HG03135 (cell line): Measurements from ENCODE around the gene PYM1.
A peak's percentile ranks its signal among the peaks of the same experiment; 100 is the strongest.

Experiments used
- ATAC-seq: cut with Tn5 transposase; IDR thresholded peaks from one replicate; pipeline ENCODE4 v1.9.1; 2021; ENCODE audit warnings: mild to moderate bottlenecking, moderate library complexity; ENCODE audit not compliant: unreplicated experiment

The PYM1 gene

DNA sequence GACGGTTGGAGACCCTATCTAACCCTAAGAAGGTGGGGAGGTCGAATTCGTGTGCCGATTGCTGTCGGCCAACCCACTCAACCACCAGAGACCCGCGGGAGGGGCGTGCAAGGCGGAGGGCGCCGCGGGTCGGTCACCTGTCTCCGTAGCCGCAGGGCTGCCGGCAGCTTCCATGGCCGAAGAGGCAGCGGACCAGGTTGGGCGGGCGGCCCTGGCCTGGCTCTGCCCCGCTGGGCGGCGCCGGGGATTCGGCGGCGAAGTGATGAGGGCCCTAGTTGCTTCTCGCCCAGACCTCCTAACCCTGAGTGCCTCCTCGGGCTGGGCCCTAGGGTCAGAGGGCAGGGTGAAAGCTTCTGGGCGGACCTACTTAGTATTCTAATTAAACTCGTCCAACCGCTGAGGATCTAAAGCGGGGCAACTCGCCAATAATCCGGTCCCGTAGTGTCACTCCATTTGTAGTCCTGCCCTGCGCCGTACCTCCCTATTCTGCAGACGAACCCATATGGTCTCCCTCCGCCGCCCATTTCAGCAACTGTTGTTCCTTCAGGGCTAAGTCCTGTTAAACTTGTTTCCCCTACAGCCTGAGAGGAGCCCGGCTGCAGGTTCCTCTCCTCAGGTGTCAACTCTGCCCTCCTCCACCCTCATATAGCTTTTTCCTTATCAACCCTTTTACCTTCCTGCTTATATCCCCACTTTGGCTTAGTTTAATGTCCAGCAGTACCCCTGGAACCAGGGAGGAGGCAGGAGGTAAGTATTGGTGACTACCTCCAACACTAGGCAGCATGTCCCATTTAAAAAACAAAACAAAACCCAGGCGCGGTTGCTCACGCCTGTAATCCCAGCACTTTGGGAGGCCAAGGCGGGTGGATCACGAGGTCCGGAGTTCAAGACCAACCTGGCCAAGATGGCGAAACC lies at the start of gene PYM1:
TSS of gene PYM1 (minus strand) at position 307 of the 915 bp plus-strand sequence. CDS start at position 174, 133 bp downstream.
- ATAC-seq, result peak; percentile 37

DNA sequence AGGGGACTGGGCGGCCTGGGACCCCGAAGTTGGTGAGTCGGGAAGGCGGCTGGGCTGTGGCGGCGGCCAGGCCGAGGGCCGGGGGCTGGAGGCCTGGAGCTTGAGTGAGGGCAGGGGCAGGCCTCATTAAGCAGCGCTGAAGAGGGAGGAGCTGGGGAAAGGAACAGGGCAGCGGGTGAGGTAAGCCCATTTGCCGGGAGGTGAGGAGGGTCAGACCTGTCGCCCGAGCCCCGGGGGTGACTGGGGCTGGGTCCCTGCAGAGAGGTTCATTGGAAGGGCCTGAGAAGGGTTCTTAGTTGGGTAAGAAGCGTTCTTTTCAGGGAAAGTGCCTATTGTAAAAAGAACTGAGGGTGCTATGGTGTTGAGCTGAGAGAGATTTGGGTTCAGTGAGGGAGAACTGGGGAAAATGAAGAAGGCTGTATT lies 46.6 kb upstream of the PYM1 start:
- ATAC-seq, result peak; percentile 12

DNA sequence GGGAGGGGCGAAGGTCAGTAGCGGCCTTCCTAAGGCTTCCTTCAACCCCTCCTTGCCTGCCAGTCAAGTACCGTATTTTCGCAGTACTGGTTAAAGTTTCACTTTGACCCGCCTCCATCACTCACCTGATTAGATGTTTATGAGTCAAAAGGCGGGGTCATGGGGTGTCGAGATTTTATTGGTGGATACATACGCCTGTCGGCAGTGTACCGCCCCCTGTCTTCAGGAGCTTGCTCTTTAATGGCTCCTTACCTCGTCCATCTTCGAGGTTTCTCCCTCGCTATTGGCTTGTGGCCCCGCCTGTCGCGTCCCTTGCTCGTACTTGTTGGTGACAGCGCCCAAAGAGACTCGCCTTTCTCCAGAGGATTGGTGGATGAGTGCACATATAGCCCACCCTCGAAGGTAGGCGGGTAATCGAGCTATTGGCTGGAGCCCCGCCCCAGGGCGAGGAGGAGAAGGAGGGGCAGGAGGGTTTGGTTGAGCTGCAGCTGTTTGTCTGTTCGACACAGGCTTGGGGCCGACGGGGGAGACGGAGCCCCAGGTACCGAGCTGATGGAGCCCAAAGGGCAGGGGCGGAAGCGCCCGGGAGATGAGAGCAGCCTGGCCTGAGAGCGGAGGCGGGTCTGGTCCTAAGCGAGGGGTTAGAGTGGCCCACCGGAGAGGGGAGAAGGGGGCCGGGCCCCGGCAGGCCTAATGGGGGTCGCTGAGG lies 46.1 kb upstream of the PYM1 start, which contains the start of gene RAB5B:
TSS of gene RAB5B (plus strand) at position 480 of the 709 bp plus-strand sequence. CDS start 12,883 bp downstream, outside the sequence.
- ATAC-seq, result peak; percentile 94

DNA sequence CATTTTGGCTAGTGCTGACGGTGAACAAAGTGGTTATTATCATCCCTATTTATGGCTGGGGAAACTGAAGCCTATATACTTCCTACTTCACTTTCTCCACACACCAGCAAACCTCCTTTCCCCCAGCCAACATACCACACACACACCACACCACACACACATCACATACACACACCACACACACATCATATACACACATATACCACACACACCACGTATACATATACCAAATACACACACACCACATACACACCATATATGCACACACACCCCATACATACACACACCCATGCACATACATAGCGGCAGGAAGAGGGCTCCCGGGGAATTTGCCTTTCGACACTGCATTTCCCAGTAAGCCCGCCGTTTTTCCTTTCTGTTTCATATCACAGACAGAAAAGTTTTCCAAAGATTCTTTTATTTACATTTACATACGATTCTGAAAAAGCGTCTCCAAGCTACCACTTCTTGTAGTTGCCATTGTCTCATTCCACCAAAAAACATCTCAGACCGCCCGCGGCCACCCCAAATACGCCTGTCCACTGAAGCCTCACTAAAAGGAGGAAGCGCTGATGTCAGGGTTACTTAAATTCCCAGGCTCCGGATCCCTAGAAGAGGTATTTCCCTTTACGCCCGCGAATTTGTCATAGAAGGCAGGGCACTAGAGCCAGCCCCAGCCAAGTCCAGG lies 45.4 kb upstream of the PYM1 start:
- ATAC-seq, result no peak

DNA sequence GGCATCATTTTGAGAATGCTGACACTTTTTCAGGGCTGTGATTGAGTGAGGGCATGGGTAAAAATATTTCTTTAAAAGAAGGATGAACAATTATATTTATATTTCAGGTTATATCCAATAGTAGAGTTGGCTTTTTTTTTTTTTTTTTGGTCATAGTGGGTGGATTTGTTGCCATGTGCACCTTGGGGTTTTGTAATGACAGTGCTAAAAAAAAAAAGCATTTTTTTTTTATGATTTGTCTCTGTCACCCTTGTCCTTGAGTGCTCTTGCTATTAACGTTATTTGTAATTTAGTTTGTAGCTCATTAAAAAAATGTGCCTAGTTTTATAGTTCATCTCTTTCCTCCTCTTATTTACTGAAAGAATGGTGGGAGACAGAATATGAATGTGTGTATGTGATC lies 44.8 kb upstream of the PYM1 start:
- no peak for ATAC-seq

DNA sequence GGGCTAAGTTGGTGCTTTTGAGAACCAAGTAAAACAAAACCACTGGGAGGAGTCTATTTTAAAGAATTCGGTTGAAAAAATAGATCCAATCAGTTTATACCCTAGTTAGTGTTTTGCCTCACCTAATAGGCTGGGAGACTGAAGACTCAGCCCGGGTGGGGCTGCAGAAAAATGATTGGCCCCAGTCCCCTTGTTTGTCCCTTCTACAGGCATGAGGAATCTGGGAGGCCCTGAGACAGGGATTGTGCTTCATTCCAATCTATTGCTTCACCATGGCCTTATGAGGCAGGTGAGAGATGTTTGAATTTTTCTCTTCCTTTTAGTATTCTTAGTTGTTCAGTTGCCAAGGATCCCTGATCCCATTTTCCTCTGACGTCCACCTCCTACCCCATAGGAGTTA lies 44.3 kb upstream of the PYM1 start:
- ATAC-seq, result no peak

DNA sequence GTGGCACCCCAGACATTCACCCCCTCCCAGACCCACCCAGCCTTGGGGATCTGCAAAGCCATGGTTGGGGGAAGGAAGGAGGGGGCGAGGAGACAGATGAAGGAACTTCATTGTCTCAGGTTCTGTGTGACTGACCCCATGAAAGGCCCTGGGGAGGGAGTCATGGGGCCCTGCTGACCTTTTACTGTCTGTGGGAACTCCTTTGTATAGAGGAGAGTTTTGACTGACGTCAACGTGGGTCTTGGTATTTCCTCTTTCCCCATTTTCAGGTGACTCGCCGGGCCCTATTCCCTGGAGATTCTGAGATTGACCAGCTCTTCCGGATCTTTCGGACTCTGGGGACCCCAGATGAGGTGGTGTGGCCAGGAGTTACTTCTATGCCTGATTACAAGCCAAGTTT lies 43.1 kb upstream of the PYM1 start:
- ATAC-seq, result no peak

DNA sequence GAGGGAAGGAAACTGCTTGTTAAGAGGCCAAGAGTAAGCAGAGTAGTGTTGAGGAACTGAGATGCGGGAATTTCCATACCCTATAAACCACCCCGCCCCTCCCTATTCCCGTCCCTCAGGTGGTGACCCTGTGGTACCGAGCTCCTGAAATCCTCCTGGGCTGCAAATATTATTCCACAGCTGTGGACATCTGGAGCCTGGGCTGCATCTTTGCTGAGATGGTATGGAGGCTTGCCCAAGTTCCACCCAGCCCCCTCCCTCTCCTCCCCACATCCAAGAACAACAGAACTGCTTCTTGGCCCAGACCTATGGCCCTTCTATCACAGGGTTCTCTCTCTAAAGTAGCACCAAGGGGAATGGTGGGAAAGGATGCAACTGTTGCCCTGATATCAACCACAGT lies 41.7 kb upstream of the PYM1 start:
- no peak for ATAC-seq

DNA sequence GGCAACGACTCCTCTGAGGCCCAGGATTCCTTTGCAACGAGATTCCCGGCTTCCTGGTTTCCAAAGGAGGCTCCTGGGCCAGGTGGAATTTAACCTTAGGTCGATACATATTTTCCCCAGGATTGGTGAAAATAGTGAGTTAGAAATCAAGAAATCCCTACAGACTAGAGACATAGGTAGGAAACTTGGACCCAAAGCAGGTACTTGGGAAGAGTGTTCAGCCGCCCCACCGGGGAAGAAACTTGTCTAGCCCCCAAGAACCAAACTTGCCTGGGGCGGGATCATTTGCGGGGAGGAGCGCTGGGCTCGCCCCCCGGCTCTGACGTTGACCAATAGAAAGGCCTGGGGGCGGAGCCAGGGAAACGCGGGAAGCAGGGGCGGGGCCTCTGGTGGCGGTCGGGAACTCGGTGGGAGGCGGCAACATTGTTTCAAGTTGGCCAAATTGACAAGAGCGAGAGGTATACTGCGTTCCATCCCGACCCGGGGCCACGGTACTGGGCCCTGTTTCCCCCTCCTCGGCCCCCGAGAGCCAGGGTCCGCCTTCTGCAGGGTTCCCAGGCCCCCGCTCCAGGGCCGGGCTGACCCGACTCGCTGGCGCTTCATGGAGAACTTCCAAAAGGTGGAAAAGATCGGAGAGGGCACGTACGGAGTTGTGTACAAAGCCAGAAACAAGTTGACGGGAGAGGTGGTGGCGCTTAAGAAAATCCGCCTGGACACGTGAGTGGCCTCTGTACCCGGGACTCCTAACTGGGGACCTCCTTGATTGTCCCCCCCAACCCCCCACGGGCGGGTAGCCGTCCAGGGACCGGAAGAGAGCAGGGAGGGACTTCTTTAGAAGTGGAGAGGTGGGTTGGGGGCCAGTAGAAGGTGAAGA lies 39.0 kb upstream of the PYM1 start, which contains the start of gene CDK2:
TSS of gene CDK2 (plus strand) at position 423 of the 874 bp plus-strand sequence. CDS start at position 602, 179 bp downstream.
- ATAC-seq, result peak; percentile 88

DNA sequence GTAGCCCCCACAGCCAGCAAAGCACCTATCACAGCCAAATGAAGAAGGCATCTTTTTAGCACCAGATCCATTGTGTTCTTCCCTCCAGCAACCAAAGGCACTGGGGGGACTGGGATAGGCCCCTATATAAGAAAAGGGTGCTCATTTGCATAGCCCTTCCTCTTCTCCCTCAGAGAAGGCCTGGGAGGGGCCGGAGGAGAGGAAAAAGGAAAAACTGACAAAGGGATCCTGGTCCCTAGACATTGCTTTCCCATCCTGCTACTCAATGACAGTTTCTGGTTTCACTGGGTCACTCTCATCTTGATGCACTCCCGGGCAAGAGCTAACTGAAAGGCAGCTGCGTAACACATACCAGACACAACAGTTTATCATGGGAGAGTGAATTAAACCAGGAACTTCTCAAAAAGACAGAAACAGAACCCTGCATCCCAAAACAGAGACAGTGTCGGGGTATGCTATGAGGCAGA lies 38.3 kb upstream of the PYM1 start, which contains the start of gene PMEL:
TSS of gene PMEL (minus strand) at position 102 of the 467 bp plus-strand sequence. CDS start at position 71, 31 bp downstream.
- no peak for ATAC-seq

DNA sequence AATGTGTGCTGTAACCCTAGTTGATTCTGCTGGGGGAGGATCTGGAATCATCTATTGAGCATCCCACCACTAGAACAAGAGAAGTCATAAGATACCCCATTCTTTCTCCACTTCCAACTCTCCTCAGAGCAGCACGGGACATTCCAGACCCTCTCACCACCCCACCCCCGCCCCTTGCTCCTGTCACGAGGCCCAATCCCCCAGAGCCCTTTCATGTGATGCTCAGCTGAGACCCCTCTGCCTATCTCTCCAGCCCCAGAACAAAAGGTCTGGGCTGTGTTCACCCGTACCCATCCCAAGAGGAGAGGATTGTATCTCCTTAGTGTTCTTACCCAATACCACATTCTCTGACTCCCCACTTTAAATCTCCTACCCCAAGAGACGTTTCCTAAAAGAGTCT lies 37.5 kb upstream of the PYM1 start:
- ATAC-seq, result no peak

DNA sequence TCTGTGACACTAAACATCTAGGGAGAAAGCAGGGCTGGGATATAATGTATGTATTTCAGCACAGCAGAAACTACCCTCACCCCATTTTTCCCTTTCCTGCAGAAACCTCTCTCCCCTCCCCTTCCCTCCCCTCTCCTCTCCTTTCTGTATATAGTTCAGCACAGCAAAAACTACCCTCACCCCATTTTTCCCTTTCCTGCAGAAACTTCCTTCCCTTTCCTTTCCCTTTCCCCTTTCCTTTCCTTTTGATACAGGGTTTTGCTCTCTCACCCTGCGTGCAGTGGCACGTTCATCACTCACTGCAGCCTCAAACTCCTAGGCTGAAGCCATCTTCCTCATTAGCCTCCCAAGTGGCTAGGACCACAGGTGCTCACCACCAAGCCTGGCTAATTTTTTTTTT lies 36.1 kb upstream of the PYM1 start:
- no peak for ATAC-seq

DNA sequence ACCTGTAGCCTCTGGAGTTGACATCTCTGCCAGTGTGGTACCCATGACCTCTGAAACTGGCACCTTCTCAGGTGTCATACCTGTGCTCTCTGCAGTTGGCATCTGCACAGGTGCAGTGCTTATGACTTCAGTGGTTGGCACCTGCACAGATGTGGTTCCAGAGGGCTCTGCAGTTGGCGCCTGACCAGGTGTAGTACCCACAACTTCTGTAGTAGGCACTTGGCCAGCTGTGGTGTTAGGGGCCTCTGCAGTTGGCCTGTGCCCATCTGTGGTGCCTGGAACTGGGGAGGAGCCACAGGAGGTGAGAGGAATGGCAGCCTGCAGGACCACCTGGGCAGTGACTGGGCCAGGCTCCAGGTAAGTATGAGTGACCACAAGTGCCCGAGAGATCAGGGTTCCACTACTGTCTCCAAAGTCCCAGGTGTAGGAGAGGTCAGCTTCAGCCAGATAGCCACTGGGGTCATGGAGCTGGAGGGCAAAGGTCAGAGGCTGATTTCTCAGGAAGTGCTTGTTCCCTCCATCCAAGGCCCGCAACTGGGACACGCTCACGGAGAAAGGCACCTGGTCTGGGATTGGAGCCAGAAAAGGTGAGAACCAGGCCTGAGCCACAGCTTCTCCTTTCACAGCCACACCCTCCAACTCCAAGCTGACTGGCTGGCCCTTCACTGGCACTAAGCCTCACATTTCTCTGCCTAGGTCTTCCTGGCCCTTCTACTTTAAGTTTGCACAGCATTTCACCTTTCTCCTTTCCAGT lies 29.6 kb upstream of the PYM1 start:
- ATAC-seq, result no peak

DNA sequence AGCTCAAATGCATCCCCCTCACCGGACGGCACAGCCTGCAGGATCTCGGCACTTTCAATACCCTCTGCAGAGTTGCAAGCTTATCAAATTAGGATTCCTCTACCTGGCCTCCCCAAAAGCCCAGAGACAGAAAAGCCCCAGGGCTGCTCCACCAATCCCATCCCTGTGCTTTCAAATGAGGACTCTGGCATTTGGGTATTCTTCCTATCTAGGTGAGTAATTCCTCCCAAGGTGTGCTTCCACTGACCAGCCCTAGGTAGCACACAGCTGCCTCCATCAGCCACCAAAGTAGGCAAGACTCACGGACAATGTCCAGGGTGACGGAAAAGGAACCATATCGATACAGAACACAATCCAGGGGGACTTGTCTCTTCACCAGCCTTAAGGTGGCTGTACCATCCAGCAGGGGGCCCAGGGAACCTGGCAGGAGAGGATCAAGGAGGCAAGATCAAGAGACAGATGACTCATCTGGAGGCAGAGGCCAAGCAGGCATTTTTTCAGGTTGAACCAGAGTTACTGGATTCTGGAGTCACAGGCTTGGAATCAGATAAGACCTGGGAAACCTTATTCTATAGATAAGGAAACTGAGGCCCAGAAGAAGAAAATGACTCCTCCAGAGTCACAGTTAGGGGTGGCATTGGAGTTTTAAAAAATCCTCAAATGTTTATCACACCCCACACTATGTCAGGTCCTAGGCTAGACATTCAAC lies 28.3 kb upstream of the PYM1 start:
- no peak for ATAC-seq

DNA sequence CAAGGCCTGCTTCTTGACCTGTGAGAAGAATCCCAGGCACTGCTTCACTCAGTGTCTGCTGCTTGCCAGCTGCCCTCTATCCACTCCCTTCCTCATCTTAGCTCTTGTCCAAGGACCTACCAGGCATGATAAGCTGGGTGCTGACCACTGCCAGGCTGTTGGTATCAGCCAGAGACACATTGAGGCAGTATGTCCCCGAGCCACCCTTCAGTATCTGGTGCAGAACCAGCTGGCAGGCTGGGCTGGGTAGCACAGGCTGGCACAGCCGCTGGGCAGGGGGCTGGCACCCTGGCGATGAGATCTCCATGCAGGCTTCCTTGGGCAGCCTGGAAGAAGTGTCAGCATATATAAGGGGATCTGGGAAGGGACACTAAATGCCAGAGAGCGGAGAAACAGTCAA lies 27.6 kb upstream of the PYM1 start:
- ATAC-seq, result no peak

DNA sequence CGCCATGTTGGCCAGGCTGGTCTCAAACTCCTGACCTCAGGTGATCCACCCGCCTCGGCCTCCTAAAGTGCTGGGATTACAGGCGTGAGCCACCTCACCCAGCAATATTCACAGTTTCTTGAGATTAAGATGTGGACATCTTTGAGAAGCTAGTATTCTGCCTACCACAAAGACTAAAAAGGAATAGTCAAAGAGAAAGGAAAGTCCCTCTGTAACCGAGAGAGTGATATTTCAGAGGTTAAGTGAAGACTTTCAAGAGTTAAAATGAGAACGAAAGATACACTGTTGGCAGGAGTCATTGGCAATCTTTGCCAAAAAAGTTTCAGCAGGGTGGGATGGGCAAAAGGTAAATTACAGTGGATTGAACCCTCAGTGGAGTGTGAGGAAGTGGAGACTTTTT lies 18.9 kb upstream of the PYM1 start:
- ATAC-seq, result no peak

DNA sequence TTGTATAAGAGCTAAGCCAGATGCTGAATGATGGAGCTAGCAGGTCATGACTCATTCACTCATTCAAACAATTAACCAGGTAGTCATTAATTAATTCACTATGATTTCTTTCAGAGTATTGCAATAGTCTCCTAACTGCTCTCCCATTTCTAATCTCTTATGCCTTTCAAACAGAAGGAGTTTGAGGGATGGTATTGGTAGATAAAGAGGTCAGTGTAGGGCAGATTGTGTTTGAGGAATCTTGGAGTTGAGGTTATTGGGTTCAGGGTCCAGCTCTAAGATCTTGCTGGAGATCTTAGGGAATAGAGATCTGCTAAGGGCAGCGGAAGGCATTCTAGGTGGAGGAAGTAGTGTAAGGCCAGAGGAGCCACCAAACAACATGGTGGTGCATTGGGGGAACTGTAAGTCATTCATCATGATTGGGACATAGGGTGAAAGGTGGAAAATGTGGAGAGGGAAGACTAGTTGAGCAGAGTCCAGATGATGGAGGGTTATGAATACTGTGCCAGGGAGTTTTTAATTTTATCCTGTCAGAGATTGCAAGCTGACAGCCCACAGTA lies 15.0 kb upstream of the PYM1 start:
- ATAC-seq, result no peak

DNA sequence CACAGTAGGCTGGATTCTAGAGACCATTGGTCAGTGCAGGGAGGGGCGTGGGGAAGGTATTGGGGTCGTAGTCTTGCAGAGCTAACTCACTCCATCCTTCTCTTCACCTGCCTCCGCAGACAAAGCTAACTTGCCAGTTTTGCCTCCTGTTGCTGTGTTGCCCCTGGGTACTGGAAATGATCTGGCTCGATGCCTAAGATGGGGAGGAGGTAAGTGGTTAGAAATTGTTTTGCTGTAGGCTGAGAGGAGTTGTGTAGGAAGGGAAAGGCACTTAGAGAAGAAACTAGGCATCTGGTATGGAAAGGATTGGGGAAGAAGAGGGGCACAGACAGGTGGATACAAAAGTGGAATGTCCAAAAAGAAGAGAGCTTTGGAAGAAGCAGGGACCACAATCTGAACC lies 14.4 kb upstream of the PYM1 start:
- ATAC-seq, result no peak
